Posterior cingulate gyrus (tissue), 11 donors: ENCODE data around the gene SLC2A4RG.
"Not testable (repeated sequence)": the region's sequence is repeated elsewhere in the genome, so short reads cannot be mapped to it uniquely, and the experiment has no call there.

Source experiments
- DNase-seq, 10 donors: peaks; one replicate each; pipeline versions ENCODE4 v3.0.0 to v3.0.0-alpha.2; 2020 to 2021; ENCODE audit warnings: mixed read lengths in 3 of 10
- intact Hi-C: fragments of 100-400 bp; cut with DNase I; formaldehyde crosslinking; loops from one replicate; pipeline ENCODE4 v1.15.1; 2023

Gene SLC2A4RG

DNA sequence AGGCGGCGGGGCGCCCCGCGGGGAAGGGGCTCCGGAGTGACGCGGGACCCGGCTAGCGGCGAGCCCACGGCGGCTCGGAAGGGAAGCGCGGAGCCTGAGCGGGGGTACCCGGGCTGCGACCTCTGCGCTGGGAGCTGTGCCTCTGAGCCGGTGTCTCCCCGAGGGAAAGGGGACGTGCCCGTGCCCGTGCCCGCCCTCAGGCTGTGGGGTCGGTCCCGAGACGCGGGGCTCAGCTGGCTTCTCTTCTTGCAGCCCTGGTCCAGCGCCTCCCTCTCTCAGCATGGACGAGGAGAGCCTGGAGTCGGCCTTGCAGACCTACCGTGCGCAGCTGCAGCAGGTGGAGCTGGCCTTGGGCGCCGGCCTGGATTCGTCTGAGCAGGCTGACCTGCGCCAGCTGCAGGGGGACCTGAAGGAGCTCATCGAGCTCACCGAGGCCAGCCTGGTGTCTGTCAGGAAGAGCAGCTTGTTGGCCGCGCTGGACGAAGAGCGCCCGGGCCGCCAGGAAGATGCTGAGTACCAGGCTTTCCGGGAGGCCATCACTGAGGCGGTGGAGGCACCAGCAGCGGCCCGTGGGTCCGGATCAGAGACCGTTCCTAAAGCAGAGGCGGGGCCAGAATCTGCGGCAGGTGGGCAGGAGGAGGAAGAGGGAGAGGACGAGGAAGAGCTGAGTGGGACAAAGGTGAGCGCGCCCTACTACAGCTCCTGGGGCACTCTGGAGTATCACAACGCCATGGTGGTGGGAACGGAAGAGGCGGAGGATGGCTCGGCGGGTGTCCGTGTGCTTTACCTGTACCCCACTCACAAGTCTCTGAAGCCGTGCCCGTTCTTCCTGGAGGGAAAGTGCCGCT, 31.1 kb upstream of the SLC2A4RG start:
- peak in 3 of 10 donors; percentile 64 to 84 (median 82) for DNase-seq
- intact Hi-C loops: loop anchor here (10.0 kb wide), 1 partner anchor 156 kb away; the partner anchor contains the start of genes ABHD16B and TPD52L2

DNA sequence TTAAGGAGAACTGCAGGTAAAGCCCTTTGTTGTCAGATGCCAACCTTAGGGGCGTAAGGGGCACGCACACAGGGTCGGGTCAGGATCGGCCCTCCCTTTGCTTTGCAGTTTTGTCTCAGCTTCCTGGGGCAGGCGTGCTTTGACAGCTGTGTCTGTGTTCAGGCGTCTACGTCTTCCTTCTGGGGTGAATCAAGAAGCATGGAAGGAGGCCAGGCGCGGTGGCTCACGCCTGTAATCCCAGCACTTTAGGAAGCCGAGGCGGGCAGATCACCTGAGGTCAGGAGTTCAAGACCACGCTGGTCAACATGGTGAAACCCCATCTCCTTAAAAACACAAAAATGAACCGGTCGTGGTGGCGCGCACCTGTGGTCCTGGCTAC, 30.4 kb upstream of the SLC2A4RG start:
- DNase-seq: peak in 3 of 10 donors; percentile 10 to 54 (median 48)
- intact Hi-C loops: loop anchor here (10.0 kb wide), 1 partner anchor 156 kb away; the partner anchor contains the start of genes ABHD16B and TPD52L2

DNA sequence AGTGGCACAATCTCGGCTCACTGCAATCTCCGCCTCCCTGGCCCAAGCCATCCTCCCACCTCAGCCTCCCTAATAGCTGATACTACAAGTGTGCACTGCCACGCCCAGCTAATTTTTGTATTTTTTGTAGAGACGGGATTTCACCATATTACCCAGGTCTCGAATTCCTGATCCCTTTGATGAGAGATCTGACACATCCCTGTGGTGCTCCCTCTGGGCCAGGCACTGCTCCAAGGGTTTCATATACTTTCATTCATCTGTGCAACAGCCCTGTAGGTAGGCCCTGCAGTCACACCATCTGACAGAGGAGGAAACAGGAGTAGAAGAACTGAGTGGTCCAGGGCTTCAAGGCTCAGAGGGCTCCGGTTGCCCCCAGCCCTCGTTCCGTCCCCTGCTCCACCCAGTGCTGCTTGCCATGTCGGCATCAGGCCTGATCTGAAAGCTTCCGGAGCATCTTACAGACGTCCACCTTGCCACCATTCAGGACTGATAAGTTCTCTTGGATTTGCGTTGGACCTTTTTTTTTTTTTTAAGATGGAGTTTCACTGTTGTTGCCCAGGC, 28.4 kb upstream of the SLC2A4RG start:
- DNase-seq: peak in 3 of 10 donors; percentile 10 to 21 (median 15)
- intact Hi-C loops: no loop called here

- DNase-seq: no peak
- intact Hi-C loops: no loop called here
Observed at GRCh38 chr20:63712191-63712590, 27.4 kb upstream of the SLC2A4RG start.

- DNase-seq: no peak
- intact Hi-C loops: no loop called here
Observed at GRCh38 chr20:63714858-63715257, 24.7 kb upstream of the SLC2A4RG start.

GRCh38 chr20:63718996-63719395, 20.6 kb upstream of the SLC2A4RG start:
- intact Hi-C loops: no loop called here
- peak in 1 of 10 donors; percentile 6 for DNase-seq

- DNase-seq, intact Hi-C loops: not testable (repeated sequence)
Observed at GRCh38 chr20:63722967-63723622, 16.5 kb upstream of the SLC2A4RG start.

DNA sequence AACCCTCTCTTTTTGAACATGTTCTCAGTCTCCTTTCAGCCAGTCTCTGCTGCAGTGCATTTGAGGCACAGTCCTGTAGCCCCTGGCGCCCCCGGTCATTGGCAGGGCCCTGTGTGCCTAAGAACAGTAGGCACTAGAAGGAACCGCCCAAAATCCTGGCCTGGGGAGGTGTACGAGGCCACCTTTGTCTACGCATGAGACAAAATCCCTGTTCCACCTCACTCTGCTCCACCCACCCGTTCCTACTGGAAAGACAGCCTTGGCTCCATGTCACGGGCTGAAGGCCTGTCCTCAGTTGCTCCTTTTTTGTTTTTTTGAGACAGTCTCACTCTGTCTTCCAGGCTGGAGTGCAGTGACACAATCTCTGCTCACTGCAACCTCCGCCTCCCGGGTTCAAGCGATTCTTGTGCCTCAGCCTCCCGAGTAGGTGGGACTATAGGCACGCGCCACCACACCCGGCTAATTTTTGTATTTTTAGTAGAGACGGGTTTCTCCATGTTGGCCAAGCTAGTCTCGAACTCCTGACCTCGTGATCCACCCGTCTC, 9.3 kb upstream of the SLC2A4RG start:
- intact Hi-C loops: not testable (repeated sequence)
- peak in 3 of 10 donors; percentile 11 to 53 (median 33) for DNase-seq

DNA sequence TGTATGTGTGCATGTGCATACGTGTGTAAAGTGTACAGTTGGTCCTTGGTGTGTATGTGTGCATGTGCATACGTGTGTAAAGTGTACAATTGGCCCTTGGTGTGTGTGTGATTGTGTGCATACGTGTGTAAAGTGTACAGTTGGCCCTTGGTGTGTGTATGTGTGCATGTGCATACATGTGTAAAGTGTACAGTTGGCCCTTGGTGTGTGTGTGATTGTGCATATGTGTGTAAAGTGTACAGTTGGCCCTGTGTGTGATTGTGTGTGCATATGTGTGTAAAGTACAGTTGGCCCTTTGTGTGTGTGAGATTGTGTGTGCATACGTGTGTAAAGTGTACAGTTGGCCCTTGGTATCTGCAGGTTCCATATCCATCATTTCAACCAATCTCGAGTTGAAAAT, 8.2 kb upstream of the SLC2A4RG start:
- intact Hi-C loops: no loop called here
- peak in 1 of 10 donors; percentile 1 for DNase-seq

DNA sequence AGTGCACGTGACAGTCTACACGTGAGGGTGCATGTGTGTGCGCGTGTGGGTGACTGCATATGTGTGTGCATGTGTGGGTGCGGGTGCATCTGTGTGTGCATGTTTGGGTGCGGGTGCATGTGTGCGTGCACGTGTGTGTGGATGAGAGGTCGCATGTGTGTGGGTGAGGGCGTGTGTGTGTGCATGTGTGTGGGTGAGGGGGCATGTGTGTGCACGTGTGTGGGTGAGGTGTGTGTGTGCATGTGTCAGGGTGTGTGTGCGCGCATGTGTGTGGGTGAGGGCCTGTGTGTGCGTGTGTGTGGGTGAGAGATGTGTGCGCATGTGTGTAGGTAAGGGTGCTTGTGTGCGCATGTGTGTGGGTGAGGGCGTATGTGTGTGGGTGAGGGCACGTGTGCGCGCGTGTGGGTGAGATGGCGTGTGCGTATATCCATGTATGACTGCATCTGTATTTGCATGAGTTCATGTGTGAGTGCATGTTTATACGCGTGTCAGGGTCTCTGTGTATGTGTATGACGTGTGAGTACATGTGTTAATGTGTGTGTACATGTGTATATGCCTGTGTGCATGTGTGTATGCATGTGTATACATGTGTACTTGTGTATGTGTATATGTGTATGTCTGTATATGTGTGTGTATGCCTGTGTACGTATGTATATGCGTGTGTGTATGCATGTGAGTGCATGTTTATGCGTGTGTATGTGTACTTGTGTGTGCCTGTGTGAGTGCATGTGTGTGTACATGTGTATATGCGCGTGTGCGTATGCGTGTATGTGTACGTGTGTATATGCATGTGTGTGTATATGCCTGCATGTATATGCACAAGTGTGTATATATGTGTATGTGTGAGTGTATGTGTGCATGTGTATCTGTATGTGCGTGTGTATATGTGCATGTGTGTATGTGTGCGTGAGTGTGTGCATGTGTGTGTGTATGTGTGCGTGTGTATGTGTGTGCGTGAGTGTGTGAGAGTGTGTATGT, 7.2 kb upstream of the SLC2A4RG start:
- intact Hi-C loops: no loop called here
- peak in 3 of 10 donors; percentile 9 to 26 (median 24) for DNase-seq

GRCh38 chr20:63733117-63733516, 6.5 kb upstream of the SLC2A4RG start:
- intact Hi-C loops: no loop called here
- peak in 3 of 10 donors; percentile 50 to 69 (median 64) for DNase-seq

- DNase-seq: peak in 3 of 10 donors; percentile 47 to 64 (median 60)
- intact Hi-C loops: no loop called here
Observed at GRCh38 chr20:63733579-63734081, 5.9 kb upstream of the SLC2A4RG start.

DNA sequence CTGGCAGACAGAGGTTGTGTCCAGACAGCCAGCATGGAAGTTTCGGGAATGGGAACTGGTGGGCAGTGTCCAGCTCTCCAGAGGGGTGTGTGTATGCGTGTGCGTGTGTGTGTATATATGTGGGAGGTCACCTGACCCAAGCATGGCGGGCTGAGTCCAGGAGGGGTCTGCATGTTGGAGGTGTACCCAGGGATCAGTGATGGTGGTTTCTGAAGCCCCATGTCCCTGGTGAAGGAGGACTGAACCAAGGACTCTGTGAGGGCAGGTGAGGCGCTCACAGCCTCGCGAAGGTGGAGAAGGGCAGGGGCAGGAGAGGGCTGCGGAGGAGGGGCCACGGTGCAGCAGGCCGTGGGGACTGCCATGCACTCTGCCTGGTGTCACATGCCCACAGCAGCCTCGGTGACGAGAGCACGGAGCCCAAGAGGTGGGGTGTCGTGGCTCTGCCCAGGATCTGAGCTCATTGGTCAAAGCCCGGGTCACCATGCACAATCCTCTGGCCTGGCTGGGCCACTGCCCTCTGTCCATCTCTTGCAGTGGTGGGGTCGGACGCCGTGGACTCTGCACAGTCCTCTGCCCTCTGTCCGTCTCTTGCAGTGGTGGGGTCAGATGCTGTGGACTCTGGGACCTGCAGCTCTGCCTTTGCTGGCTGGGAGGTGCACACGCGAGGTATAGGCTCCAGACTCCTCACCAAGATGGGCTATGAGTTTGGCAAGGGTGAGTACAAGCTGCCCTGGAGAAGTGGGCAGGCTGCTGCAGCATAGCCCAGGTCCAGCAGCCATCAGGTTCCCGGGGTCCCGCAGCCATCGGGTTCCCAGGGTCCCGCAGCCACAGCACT, 5.2 kb upstream of the SLC2A4RG start:
- DNase-seq: peak in 3 of 10 donors; percentile 31 to 78 (median 67)
- intact Hi-C loops: no loop called here

DNA sequence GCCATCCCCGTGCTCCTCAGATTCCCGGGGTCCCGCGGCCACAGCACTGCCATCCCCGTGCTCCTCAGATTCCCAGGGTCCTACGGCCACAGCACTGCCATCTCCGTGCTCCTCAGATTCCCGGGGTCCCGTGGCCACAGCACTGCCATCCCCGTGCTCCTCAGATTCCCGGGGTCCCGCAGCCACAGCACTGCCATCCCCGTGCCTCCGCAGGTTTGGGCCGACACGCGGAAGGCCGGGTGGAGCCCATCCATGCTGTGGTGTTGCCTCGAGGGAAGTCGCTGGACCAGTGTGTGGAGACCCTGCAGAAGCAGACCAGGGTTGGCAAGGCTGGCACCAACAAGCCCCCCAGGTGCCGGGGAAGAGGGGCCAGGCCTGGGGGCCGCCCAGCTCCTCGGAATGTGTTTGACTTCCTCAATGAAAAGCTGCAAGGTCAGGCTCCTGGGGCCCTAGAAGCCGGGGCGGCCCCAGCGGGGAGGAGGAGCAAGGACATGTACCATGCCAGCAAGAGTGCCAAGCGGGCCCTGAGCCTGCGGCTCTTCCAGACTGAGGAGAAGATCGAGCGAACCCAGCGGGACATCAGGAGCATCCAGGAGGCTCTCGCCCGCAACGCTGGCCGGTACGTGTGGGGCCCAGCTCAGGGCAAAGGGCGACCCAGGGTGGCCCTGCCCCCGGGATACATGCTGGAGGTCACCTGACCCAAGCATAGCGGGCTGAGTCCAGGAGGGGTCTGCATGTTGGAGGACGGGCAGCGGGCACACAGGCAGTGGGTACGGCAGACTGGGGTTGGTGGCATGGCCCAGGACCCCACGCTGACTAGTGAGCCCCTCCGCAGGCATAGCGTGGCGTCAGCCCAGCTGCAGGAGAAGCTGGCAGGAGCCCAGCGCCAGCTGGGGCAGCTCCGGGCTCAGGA, 4.4 kb upstream of the SLC2A4RG start:
- DNase-seq: peak in 5 of 10 donors; percentile 38 to 93 (median 78)
- intact Hi-C loops: no loop called here

GRCh38 chr20:63735859-63736718, 3.5 kb upstream of the SLC2A4RG start, which contains the start of gene LIME1:
TSS of gene LIME1 (plus strand) at chr20:63736664. CDS start at chr20:63737550, 886 bp downstream.
- intact Hi-C loops: no loop called here
- peak in 4 of 10 donors; percentile 44 to 88 (median 85) for DNase-seq
